Measurements from ENCODE around the gene DNAJC8.

Gene DNAJC8

GRCh38 chr1:28200234-28200873 lies 32.5 kb downstream of the DNAJC8 start:
- no peak for DNase-seq (ENCODE audit: low read depth, low spot score)

- DNase-seq (ENCODE audit: low read depth, low spot score) = no peak
Measured at GRCh38 chr1:28199328-28200233, 33.2 kb downstream of the DNAJC8 start.

- DNase-seq (ENCODE audit: low read depth, low spot score) = no peak
Measured at GRCh38 chr1:28197682-28198415, 35.0 kb downstream of the DNAJC8 start.

GRCh38 chr1:28196330-28196729 lies 36.5 kb downstream of the DNAJC8 start:
- DNase-seq (ENCODE audit: low read depth, low spot score) = no peak

GRCh38 chr1:28195780-28196179 lies 37.0 kb downstream of the DNAJC8 start:
- no peak for DNase-seq (ENCODE audit: low read depth, low spot score)

- DNase-seq (ENCODE audit: low read depth, low spot score) = no peak
Measured at GRCh38 chr1:28194326-28195035, 38.3 kb downstream of the DNAJC8 start.

- DNase-seq (ENCODE audit: low read depth, low spot score) = no peak
Measured at GRCh38 chr1:28193701-28194161, 39.1 kb downstream of the DNAJC8 start.

- no peak for DNase-seq (ENCODE audit: low read depth, low spot score)
Measured at GRCh38 chr1:28190996-28191645, 41.7 kb downstream of the DNAJC8 start.

GRCh38 chr1:28190337-28190979 lies 42.4 kb downstream of the DNAJC8 start:
- no peak for DNase-seq (ENCODE audit: low read depth, low spot score)

GRCh38 chr1:28185071-28185470 lies 47.8 kb downstream of the DNAJC8 start:
- no peak for DNase-seq (ENCODE audit: low read depth, low spot score)

GRCh38 chr1:28180306-28181305 lies 52.2 kb downstream of the DNAJC8 start:
- no peak for DNase-seq (ENCODE audit: low read depth, low spot score)

- DNase-seq (ENCODE audit: low read depth, low spot score) = no peak
Measured at GRCh38 chr1:28178690-28179485, 53.9 kb downstream of the DNAJC8 start.

GRCh38 chr1:28176492-28177470 lies 56.0 kb downstream of the DNAJC8 start, which contains the start of gene PTAFR:
Gene PTAFR (minus strand): TSS chr1:28176690. CDS start chr1:28151021, 25,669 bp downstream.
- no peak for DNase-seq (ENCODE audit: low read depth, low spot score)

GRCh38 chr1:28175955-28176485 lies 56.8 kb downstream of the DNAJC8 start:
- no peak for DNase-seq (ENCODE audit: low read depth, low spot score)

GRCh38 chr1:28173980-28174297 lies 58.9 kb downstream of the DNAJC8 start:
- DNase-seq (ENCODE audit: low read depth, low spot score) = no peak

- DNase-seq (ENCODE audit: low read depth, low spot score) = no peak
Measured at GRCh38 chr1:28173151-28173979, 59.5 kb downstream of the DNAJC8 start.

All from activated naive CD8-positive, alpha-beta T cell treated with anti-CD3 and anti-CD28 coated beads, Interleukin-2, amount 50 U/mL, for 16 hours (primary cell).